Esophagus muscularis mucosa (tissue), 4 donors: ENCODE measurements around the gene EPPIN.

Experiments
- EP300 ChIP-seq: sonication (generic); formaldehyde crosslinking; IDR thresholded peaks from one replicate; pipeline ENCODE4 v1.6.1; 2017; ENCODE audit warnings: antibody characterized with exemption
- POLR2AphosphoS5 ChIP-seq, 2 donors: sonication (generic); formaldehyde crosslinking; IDR thresholded peaks; one replicate each; pipeline ENCODE4 v1.6.1; 2017; ENCODE audit warnings: antibody characterized with exemption in 2 of 2
- TF ChIP-seq, protein P1 (sequence below), 3 experiments: fragments of 200-600 bp in 2 of 3; fragments of 450-650 bp in 1 of 3; sonication (generic) in 2 of 3; IDR thresholded peaks; one replicate each; pipeline ENCODE4 v1.5.1; 2017 to 2019; ENCODE audit warnings: antibody characterized with exemption in 3 of 3, mild to moderate bottlenecking in 2 of 3, moderate library complexity in 1 of 3

- TF ChIP-seq, protein P1, sequence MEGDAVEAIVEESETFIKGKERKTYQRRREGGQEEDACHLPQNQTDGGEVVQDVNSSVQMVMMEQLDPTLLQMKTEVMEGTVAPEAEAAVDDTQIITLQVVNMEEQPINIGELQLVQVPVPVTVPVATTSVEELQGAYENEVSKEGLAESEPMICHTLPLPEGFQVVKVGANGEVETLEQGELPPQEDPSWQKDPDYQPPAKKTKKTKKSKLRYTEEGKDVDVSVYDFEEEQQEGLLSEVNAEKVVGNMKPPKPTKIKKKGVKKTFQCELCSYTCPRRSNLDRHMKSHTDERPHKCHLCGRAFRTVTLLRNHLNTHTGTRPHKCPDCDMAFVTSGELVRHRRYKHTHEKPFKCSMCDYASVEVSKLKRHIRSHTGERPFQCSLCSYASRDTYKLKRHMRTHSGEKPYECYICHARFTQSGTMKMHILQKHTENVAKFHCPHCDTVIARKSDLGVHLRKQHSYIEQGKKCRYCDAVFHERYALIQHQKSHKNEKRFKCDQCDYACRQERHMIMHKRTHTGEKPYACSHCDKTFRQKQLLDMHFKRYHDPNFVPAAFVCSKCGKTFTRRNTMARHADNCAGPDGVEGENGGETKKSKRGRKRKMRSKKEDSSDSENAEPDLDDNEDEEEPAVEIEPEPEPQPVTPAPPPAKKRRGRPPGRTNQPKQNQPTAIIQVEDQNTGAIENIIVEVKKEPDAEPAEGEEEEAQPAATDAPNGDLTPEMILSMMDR (IDR thresholded peaks at IDR 0.05) = no peak
- no peak for TF ChIP-seq POLR2AphosphoS5 (IDR thresholded peaks at IDR 0.05)
- TF ChIP-seq EP300 = no peak
These were observed 45.6 kb downstream of the EPPIN start for GRCh38 chr20:45501600-45501999.
